Small intestine (tissue), 7 donors: ENCODE results near the gene TMEM130. TPM values are rescaled to one million over a fixed set of nuclear protein-coding genes. Genes with fewer than 3 reads are reported as not detected.
"Not testable (repeated sequence)": the region's sequence is repeated elsewhere in the genome, so short reads cannot be mapped to it uniquely, and the experiment has no call there.

Experiments
- DNase-seq, 2 donors: peaks; one replicate each; pipeline versions ENCODE4 v3.0.0 to v3.0.0-alpha.2; 2013
- FAIRE-seq: peaks from 2 replicates; lab custom pipeline; 2012; peaks lifted over from hg19 to GRCh38; lab: Jason Lieb, UNC
- H3K27ac ChIP-seq, 3 donors: one replicate each; pipeline ENCODE4 v1.5.1; 2013; ENCODE audit warnings: low read length in 2 of 3, mild to moderate bottlenecking in 2 of 3, control low read depth in 1 of 3, inconsistent platforms in 1 of 3, low read depth in 1 of 3, moderate library complexity in 1 of 3
- H3K27me3 ChIP-seq, 3 donors: one replicate each; pipeline ENCODE4 v1.6.1; 2013; ENCODE audit warnings: low read length in 3 of 3, inconsistent platforms in 1 of 3; ENCODE audit not compliant: control insufficient read depth in 3 of 3, insufficient read depth in 3 of 3
- H3K36me3 ChIP-seq, 3 donors: one replicate each; pipeline ENCODE4 v1.6.1; 2013; ENCODE audit warnings: low read length in 3 of 3, inconsistent platforms in 1 of 3, low read depth in 1 of 3, mild to moderate bottlenecking in 1 of 3, moderate library complexity in 1 of 3; ENCODE audit not compliant: control insufficient read depth in 3 of 3, insufficient read depth in 2 of 3
- H3K4me1 ChIP-seq, 3 donors: one replicate each; pipeline ENCODE4 v1.6.1; 2013; ENCODE audit warnings: low read length in 2 of 3, inconsistent platforms in 1 of 3, low read depth in 1 of 3, mild to moderate bottlenecking in 1 of 3, moderate library complexity in 1 of 3; ENCODE audit not compliant: control insufficient read depth in 3 of 3, insufficient read depth in 2 of 3
- H3K4me3 ChIP-seq, 3 donors: one replicate each; pipeline ENCODE4 v1.5.1; 2013; ENCODE audit warnings: low read length in 3 of 3, control low read depth in 1 of 3, inconsistent platforms in 1 of 3, low read depth in 1 of 3, mild to moderate bottlenecking in 1 of 3, moderate library complexity in 1 of 3
- H3K9me3 ChIP-seq, 2 donors: one replicate each; pipeline ENCODE4 v1.6.1; 2013; ENCODE audit warnings: low read depth in 1 of 2, low read length in 1 of 2; ENCODE audit not compliant: control insufficient read depth in 2 of 2, insufficient read depth in 1 of 2
- WGBS, 3 donors: extraction: QIAGEN DNeasy Blood & Tissue Kit; methylation state at CpG; one replicate each; pipeline ENCODE4 v1.1.7; 2013; 5-methylcytosine and 5-hydroxymethylcytosine counted together
- polyA plus RNA-seq, 4 donors: library from polyadenylated mRNA; stranded (reverse) in 3 of 4; unstranded in 1 of 4; fragments of 200-250 nt in 3 of 4; fragments of 120-200 nt in 1 of 4; gene quantifications; one replicate each; pipeline versions ENCODE4 v1.2.1 to v1.2.3, GENCODE V29; 2013
- donor health status: healthy with polysubstance abuse.
- donor health status: control.
- donor health status: control.
- donor health status: Bipolar disorder and iron deficiency.
- donor health status: healthy.

The TMEM130 gene
- polyA plus RNA-seq, 4 donors: 0.27 to 4.0 TPM; not detected in 2

- Histone ChIP-seq H3K27me3 (peaks cover 0 to 2% (median 0%) of the 10 kb centered on the region in 3 donors), H3K4me1 (no peaks in the 10 kb centered on the region), H3K36me3 (no peaks in the 10 kb centered on the region), H3K4me3 (no peak overlapping the region), H3K27ac (no peak overlapping the region), H3K9me3 (peaks cover 0 to 18% of the 10 kb centered on the region in 2 donors)
- 49 to 64% (median 49%) methylated on average over 4 of the region's 4 CpGs for WGBS, 3 donors
- no peak for DNase-seq
- FAIRE-seq: no peak
Measured at GRCh38 chr7:98852826-98853225, 17.0 kb downstream of the TMEM130 start.

GRCh38 chr7:98848918-98849317 lies 20.9 kb downstream of the TMEM130 start:
- DNase-seq: no peak
- H3K4me3 ChIP-seq: no peak overlapping the region
- H3K9me3 ChIP-seq: peaks cover 0 to 18% of the 10 kb centered on the region in 2 donors
- H3K27me3 ChIP-seq: peaks cover 0 to 2% (median 0%) of the 10 kb centered on the region in 3 donors
- H3K27ac ChIP-seq: no peak overlapping the region
- no peak for FAIRE-seq
- 82 to 86% (median 86%) methylated on average over 3 of the region's 3 CpGs for WGBS, 3 donors
- no peaks in the 10 kb centered on the region for H3K4me1 ChIP-seq
- no peaks in the 10 kb centered on the region for H3K36me3 ChIP-seq

- H3K36me3 ChIP-seq, H3K4me3 ChIP-seq, FAIRE-seq, H3K4me1 ChIP-seq, H3K27me3 ChIP-seq, H3K9me3 ChIP-seq, H3K27ac ChIP-seq, DNase-seq: not testable (repeated sequence)
- 48 to 76% (median 74%) methylated on average over 2 of the region's 2 CpGs for WGBS, 3 donors
Measured at GRCh38 chr7:98842552-98842951, 27.3 kb downstream of the TMEM130 start.

GRCh38 chr7:98841179-98841997 lies 28.4 kb downstream of the TMEM130 start:
- FAIRE-seq: no peak

GRCh38 chr7:98840722-98841121 lies 29.1 kb downstream of the TMEM130 start:
- Histone ChIP-seq H3K27me3 (peaks cover 0 to 6% (median 3%) of the 10 kb centered on the region in 3 donors), H3K4me3 (no peak overlapping the region), H3K9me3 (no peaks in the 10 kb centered on the region), H3K36me3 (no peaks in the 10 kb centered on the region), H3K27ac (no peak overlapping the region), H3K4me1 (no peaks in the 10 kb centered on the region)
- DNase-seq (no peak), FAIRE-seq (no peak)
- WGBS, 3 donors: 51 to 57% (median 52%) methylated on average over 4 of the region's 4 CpGs

More at GRCh38 chr7:98841179-98841997, 28.4 kb downstream of the TMEM130 start:
- Histone ChIP-seq H3K27ac (no peak overlapping the region), H3K9me3 (no peaks in the 10 kb centered on the region), H3K4me3 (no peak overlapping the region), H3K36me3 (no peaks in the 10 kb centered on the region), H3K27me3 (peaks cover 0 to 6% (median 3%) of the 10 kb centered on the region in 3 donors), H3K4me1 (no peaks in the 10 kb centered on the region)
- peak; percentile 44 to 62 for DNase-seq
- 33 to 39% (median 33%) methylated on average over 11 of the region's 11 CpGs for WGBS, 3 donors

GRCh38 chr7:98840096-98840495 lies 29.7 kb downstream of the TMEM130 start:
- no peak overlapping the region for H3K27ac ChIP-seq
- H3K4me3 ChIP-seq: no peak overlapping the region
- H3K36me3 ChIP-seq: no peaks in the 10 kb centered on the region
- H3K9me3 ChIP-seq: no peaks in the 10 kb centered on the region
- DNase-seq: no peak
- peaks cover 0 to 6% (median 3%) of the 10 kb centered on the region in 3 donors for H3K27me3 ChIP-seq
- no peaks in the 10 kb centered on the region for H3K4me1 ChIP-seq
- no peak for FAIRE-seq
- 66 to 70% (median 68%) methylated on average over 11 of the region's 11 CpGs for WGBS, 3 donors

- no peaks in the 10 kb centered on the region for H3K4me1 ChIP-seq
- no peak overlapping the region for H3K27ac ChIP-seq
- H3K27me3 ChIP-seq: peaks cover 0 to 11% (median 3%) of the 10 kb centered on the region in 3 donors
- DNase-seq (no peak), FAIRE-seq (no peak)
- WGBS, 3 donors: 68 to 72% (median 70%) methylated on average over 5 of the region's 5 CpGs
- no peaks in the 10 kb centered on the region for H3K36me3 ChIP-seq
- H3K9me3 ChIP-seq: no peaks in the 10 kb centered on the region
- H3K4me3 ChIP-seq: no peak overlapping the region
Measured at GRCh38 chr7:98837630-98837972, 32.2 kb downstream of the TMEM130 start.

GRCh38 chr7:98836811-98837629 lies 32.8 kb downstream of the TMEM130 start:
- peak; percentile 10 to 27 for DNase-seq
- no peak for FAIRE-seq
- Histone ChIP-seq H3K27me3 (peaks cover 0 to 11% (median 3%) of the 10 kb centered on the region in 3 donors), H3K4me3 (no peak overlapping the region), H3K9me3 (no peaks in the 10 kb centered on the region), H3K36me3 (no peaks in the 10 kb centered on the region), H3K4me1 (no peaks in the 10 kb centered on the region), H3K27ac (no peak overlapping the region)
- 25 to 36% (median 33%) methylated on average over 10 of the region's 10 CpGs for WGBS, 3 donors
